Right lobe of liver (tissue), 6 donors: ENCODE data around the gene SLF2. TPM values are rescaled to one million over a fixed set of nuclear protein-coding genes. Genes with fewer than 3 reads are reported as not detected.

ENCODE experiments used
- ATAC-seq, 4 donors: fragments of 200-7000 bp; cut with Tn5 transposase; one replicate each; pipeline ENCODE4 v1.9.1; 2020; ENCODE audit warnings: mild to moderate bottlenecking in 4 of 4, moderate library complexity in 4 of 4
- DNase-seq, 3 donors: peaks; one replicate each; pipeline ENCODE4 v3.0.0-alpha.2; 2020
- H3K27ac ChIP-seq, 3 donors: fragments of 200-600 bp; one replicate each; pipeline ENCODE4 v1.8.0; 2022
- H3K27me3 ChIP-seq, 2 donors: fragments of 200-600 bp; one replicate each; pipeline ENCODE4 v1.8.0; 2022
- H3K36me3 ChIP-seq, 4 donors: fragments of 200-600 bp; sonication (generic) in 1 of 4; one replicate each; pipeline versions ENCODE4 v1.5.1 to v1.8.0; 2017 to 2022; ENCODE audit warnings: control low read depth in 1 of 4
- H3K4me1 ChIP-seq, 4 donors: fragments of 200-600 bp; sonication (generic) in 1 of 4; one replicate each; pipeline versions ENCODE4 v1.5.1 to v1.8.0; 2017 to 2022; ENCODE audit warnings: control low read depth in 1 of 4
- H3K4me3 ChIP-seq, 3 donors: fragments of 200-600 bp; one replicate each; pipeline ENCODE4 v1.8.0; 2022
- H3K9me3 ChIP-seq, 4 donors: fragments of 200-600 bp; sonication (generic) in 1 of 4; one replicate each; pipeline versions ENCODE4 v1.5.1 to v1.8.0; 2017 to 2022; ENCODE audit warnings: control low read depth in 1 of 4
- CTCF ChIP-seq, 4 donors: fragments of 200-600 bp in 3 of 4; fragments of 450-650 bp in 1 of 4; IDR thresholded peaks; one replicate each; pipeline versions ENCODE4 v1.5.1 to v1.8.0; 2016 to 2022; ENCODE audit warnings: antibody characterized with exemption in 4 of 4, mild to moderate bottlenecking in 2 of 4
- POLR2A ChIP-seq: fragments of 450-650 bp; IDR thresholded peaks from one replicate; pipeline ENCODE4 v1.6.1; 2017; ENCODE audit warnings: antibody characterized with exemption, mild to moderate bottlenecking
- WGBS: methylation state at CpG from one replicate; pipeline ENCODE4 v1.1.6; 2018; ENCODE audit warnings: low coverage, low lambda C conversion rate; ENCODE audit not compliant: insufficient coverage; ENCODE audit errors: missing lambda C conversion rate; 5-methylcytosine and 5-hydroxymethylcytosine counted together
- intact Hi-C, 2 donors: fragments of 100-400 bp; cut with DNase I; formaldehyde crosslinking; loops; one replicate each; pipeline versions ENCODE4 v1.11.2 to v1.14.1; 2022
- total RNA-seq, 6 experiments: library from RNA; depleted of rRNA in 2 of 6; stranded (reverse); fragments of >200 nt in 2 of 6; fragmentation: NEBNext Ultra II Directional in 3 of 6; extraction: Animal tissue kit (Norgen Biotek cat#: 25700) in 3 of 6; gene quantifications; one replicate each; pipeline versions ENCODE4 v1.1.0 to v1.2.4, GENCODE V29; 2016 to 2023
- donor health status: DM: no; HTN: yes; CAD: no.
- donor health status: DM: no; HTN: no; CAD: no.
- donor health status: DM: no; HTN: no; CAD: no.
- donor health status: DM: no; HTN: yes; CAD: no.
- donor health status: DM: no; HTN: yes; CAD: no.

The SLF2 gene
- total RNA-seq, 6 experiments from 2014 or later: 7.1 to 14.2 (median 10.0) TPM

GRCh38 chr10:100913470-100913865, 705 bp downstream of the SLF2 start:
- no peak for TF ChIP-seq POLR2A
- TF ChIP-seq CTCF (IDR thresholded peaks at IDR 0.05): no peak

DNA sequence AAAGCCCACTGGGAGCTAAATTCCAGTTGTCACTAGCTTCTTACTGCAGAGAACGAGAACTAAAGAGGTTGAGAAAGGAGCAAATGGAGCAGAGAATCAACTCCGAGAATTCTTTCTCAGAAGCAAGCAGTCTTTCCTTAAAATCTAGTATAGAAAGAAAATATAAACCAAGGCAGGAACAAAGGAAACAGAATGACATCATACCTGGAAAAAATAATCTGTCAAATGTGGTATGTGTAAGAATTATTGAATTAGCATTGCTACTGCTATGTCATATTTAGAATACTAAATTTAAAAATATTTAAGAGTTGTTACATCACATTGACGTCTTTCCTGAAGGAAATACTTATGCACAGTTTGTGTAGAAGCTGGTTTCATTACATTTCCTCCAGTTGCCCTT, 4.3 kb downstream of the SLF2 start:
- ATAC-seq: no peak
- Histone ChIP-seq H3K9me3 (no peaks in the 10 kb centered on the region), H3K27ac (no peak overlapping the region), H3K27me3 (no peaks in the 10 kb centered on the region), H3K4me3 (no peak overlapping the region), H3K36me3 (peaks cover 0 to 37% (median 15%) of the 10 kb centered on the region in 4 donors), H3K4me1 (peaks cover 0 to 14% (median 6%) of the 10 kb centered on the region in 4 donors)
- no peak for DNase-seq
- intact Hi-C loops: no loop called here
- WGBS: 63% methylated on average over 3 of the region's 3 CpGs
- TF ChIP-seq CTCF (IDR thresholded peaks at IDR 0.05) (no peak), POLR2A (no peak)

More at GRCh38 chr10:100913470-100913865, 705 bp downstream of the SLF2 start:
- Histone ChIP-seq H3K4me1 (peaks cover 0 to 18% (median 7%) of the 10 kb centered on the region in 4 donors), H3K9me3 (no peaks in the 10 kb centered on the region), H3K36me3 (peaks cover 0 to 21% (median 6%) of the 10 kb centered on the region in 4 donors), H3K4me3 (peak overlapping the region; percentile 90 to 99 (median 94)), H3K27me3 (no peaks in the 10 kb centered on the region), H3K27ac (peak overlapping the region in 2 of 3 donors; percentile 79 to 92)
- ATAC-seq (no peak), DNase-seq (no peak)
- intact Hi-C loops: no loop called here
- 2% methylated on average over 8 of the region's 10 CpGs for WGBS

- DNase-seq (no peak), ATAC-seq (no peak)
- H3K27me3 ChIP-seq: no peaks in the 10 kb centered on the region
- intact Hi-C loops: no loop called here
- H3K36me3 ChIP-seq: peaks cover 0 to 52% (median 20%) of the 10 kb centered on the region in 4 donors
- no peak overlapping the region for H3K27ac ChIP-seq
- TF ChIP-seq POLR2A: no peak
- no peak for TF ChIP-seq CTCF (IDR thresholded peaks at IDR 0.05)
- no peaks in the 10 kb centered on the region for H3K9me3 ChIP-seq
- no peak overlapping the region for H3K4me3 ChIP-seq
- H3K4me1 ChIP-seq: no peaks in the 10 kb centered on the region
Observed at GRCh38 chr10:100923580-100923979, 10.8 kb downstream of the SLF2 start.

DNA sequence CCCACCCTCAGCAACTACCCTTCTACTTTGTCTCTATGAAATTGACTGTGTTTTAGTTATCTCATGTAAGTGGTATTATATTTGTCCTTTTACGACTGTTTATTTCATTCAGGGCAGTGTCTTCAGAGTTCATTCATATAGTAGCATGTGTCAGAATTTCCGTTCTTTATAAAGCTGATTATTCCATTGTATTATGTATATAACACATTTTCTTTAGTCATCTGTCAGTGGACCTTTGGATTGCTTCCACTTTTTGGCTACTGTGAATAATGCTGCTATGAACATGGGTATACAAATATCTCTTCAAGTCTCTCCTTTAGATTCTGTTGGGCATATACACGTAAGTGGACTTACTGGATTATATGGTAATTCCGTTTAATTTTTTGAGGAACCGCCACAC, 14.5 kb downstream of the SLF2 start:
- H3K4me1 ChIP-seq: no peaks in the 10 kb centered on the region
- WGBS: 97% methylated on average over 5 of the region's 5 CpGs
- H3K9me3 ChIP-seq: no peaks in the 10 kb centered on the region
- H3K27ac ChIP-seq: no peak overlapping the region
- ATAC-seq: no peak
- intact Hi-C loops: no loop called here
- H3K4me3 ChIP-seq: no peak overlapping the region
- no peaks in the 10 kb centered on the region for H3K27me3 ChIP-seq
- TF ChIP-seq CTCF (IDR thresholded peaks at IDR 0.05): no peak
- no peak for TF ChIP-seq POLR2A
- peaks cover 0 to 70% (median 30%) of the 10 kb centered on the region in 4 donors for H3K36me3 ChIP-seq
- DNase-seq: no peak

DNA sequence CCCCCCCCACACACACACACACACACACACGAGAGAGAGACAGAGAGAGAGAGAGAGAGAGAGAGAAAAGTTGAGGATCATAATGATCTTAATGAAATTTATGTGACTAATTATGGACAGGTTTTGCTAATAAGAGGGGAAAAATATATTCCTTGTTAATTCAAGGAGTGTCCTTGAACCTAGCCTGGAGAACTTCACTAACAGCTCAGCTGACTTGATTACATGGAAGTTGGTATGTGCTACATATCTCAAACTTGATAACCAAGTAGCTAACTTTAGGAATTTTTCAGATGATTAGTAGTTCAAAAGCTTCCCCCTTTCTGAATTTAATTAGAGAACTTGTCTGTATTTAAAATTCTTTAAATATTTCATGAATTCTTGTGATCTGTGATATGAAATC, 15.3 kb downstream of the SLF2 start:
- Histone ChIP-seq H3K27me3 (no peaks in the 10 kb centered on the region), H3K27ac (no peak overlapping the region), H3K4me3 (no peak overlapping the region), H3K9me3 (no peaks in the 10 kb centered on the region), H3K4me1 (no peaks in the 10 kb centered on the region), H3K36me3 (peaks cover 0 to 73% (median 32%) of the 10 kb centered on the region in 4 donors)
- DNase-seq: no peak
- intact Hi-C loops: no loop called here
- no peak for ATAC-seq
- TF ChIP-seq CTCF (IDR thresholded peaks at IDR 0.05): no peak
- TF ChIP-seq POLR2A: no peak
- 0% methylated on average over 1 of the region's 1 CpG for WGBS
